Osteocyte (in vitro differentiated cells): ENCODE results near the gene ARHGAP4. TPM values are rescaled to one million over a fixed set of nuclear protein-coding genes. Genes with fewer than 3 reads are reported as not detected.

Experiments
- DNase-seq: peaks from one replicate; pipeline ENCODE4 v3.0.0; 2021; ENCODE audit warnings: mixed read lengths; ENCODE audit not compliant: unreplicated experiment; ENCODE audit errors: extremely low spot score
- H3K27ac Mint-ChIP-seq: one replicate; pipeline ENCODE4 v1.8.0; 2021; ENCODE audit warnings: mild to moderate bottlenecking, mixed read lengths; ENCODE audit not compliant: unreplicated experiment
- H3K27me3 Mint-ChIP-seq: one replicate; pipeline ENCODE4 v1.8.0; 2021; ENCODE audit warnings: mixed read lengths; ENCODE audit not compliant: unreplicated experiment
- H3K36me3 Mint-ChIP-seq: one replicate; pipeline ENCODE4 v1.8.0; 2021; ENCODE audit warnings: mixed read lengths; ENCODE audit not compliant: unreplicated experiment
- H3K4me1 Mint-ChIP-seq: one replicate; pipeline ENCODE4 v1.8.0; 2021; ENCODE audit warnings: mixed read lengths; ENCODE audit not compliant: unreplicated experiment
- H3K4me3 Mint-ChIP-seq: one replicate; pipeline ENCODE4 v1.8.0; 2021; ENCODE audit warnings: mild to moderate bottlenecking, moderate library complexity, mixed read lengths; ENCODE audit not compliant: unreplicated experiment
- H3K9me3 Mint-ChIP-seq: one replicate; pipeline ENCODE4 v1.8.0; 2021; ENCODE audit warnings: mixed read lengths; ENCODE audit not compliant: unreplicated experiment
- total RNA-seq: library from RNA; stranded (reverse); gene quantifications from 2 replicates; pipeline ENCODE4 v1.2.1, GENCODE V29; 2021
- TF ChIP-seq, protein P1 (sequence below): fragments of 200-600 bp; sonication (generic); IDR thresholded peaks from 2 replicates; pipeline ENCODE4 v1.5.0; 2021; ENCODE audit warnings: antibody characterized with exemption, mild to moderate bottlenecking, moderate library complexity

The ARHGAP4 gene
- total RNA-seq, 1 donor from 2014 or later: 5.3 TPM

DNA sequence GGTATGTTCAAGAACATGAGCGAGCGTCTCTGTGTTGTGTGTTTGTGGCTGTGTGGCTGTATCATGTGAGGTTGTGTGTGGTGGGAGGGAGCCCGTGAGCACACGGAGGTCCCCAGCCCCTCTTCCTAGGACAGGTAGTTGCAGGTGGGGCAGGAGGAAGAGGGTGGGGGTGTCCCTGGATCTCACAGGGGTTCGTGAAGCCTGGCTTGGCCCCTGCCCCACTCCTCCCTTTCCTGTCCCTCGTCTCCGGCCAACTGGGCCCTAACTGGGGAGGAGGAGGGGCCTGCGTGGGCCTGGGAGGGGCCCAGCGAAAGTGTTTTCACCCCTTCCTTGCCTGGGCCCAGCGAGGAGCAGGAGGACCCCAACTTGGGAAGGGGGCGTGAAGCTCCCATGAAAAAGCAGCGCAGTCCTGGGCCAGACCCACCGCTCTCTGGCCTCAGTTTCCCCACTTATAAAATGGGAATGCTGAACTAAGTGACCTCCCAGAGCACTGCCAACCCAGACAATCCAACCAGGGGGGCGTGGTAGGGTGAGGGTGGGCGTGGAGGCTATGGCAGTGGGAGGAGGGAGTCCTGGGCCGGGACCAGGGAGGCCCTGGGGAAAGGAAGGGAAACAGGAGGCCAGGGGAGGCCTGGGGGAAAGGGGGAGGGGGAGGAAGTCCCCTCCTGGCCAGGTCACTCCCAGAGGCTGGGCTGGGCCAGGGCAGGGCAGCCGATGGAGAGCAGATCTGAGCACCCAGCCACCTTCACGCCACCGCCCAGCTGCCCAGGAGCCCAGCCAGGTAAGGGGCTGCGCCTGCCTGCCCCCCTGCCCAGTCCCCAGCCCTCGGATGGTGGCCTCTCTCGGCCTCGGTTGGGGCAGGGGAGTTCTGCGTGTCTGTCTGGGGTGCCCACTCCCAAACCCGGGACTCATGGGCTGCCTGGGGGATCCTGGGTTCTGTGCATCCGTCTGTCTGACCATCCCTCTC lies 21.8 kb downstream of the ARHGAP4 start, which contains the start of gene AVPR2:
Gene AVPR2, plus strand, starts transcription at position 683 of the 967 bp plus-strand sequence. CDS start 473 bp downstream, outside the sequence.
- Mint-ChIP-seq H3K36me3 (no peaks in the 10 kb centered on the region), H3K4me1 (peaks cover 31% of the 10 kb centered on the region), H3K27ac (no peak within 1 kb of the TSS), H3K27me3 (no peaks in the 10 kb centered on the region), H3K9me3 (no peaks in the 10 kb centered on the region), H3K4me3 (no peak within 1 kb of the TSS)
- DNase-seq: no peak
- TF ChIP-seq, protein P1, sequence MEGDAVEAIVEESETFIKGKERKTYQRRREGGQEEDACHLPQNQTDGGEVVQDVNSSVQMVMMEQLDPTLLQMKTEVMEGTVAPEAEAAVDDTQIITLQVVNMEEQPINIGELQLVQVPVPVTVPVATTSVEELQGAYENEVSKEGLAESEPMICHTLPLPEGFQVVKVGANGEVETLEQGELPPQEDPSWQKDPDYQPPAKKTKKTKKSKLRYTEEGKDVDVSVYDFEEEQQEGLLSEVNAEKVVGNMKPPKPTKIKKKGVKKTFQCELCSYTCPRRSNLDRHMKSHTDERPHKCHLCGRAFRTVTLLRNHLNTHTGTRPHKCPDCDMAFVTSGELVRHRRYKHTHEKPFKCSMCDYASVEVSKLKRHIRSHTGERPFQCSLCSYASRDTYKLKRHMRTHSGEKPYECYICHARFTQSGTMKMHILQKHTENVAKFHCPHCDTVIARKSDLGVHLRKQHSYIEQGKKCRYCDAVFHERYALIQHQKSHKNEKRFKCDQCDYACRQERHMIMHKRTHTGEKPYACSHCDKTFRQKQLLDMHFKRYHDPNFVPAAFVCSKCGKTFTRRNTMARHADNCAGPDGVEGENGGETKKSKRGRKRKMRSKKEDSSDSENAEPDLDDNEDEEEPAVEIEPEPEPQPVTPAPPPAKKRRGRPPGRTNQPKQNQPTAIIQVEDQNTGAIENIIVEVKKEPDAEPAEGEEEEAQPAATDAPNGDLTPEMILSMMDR: no peak

DNA sequence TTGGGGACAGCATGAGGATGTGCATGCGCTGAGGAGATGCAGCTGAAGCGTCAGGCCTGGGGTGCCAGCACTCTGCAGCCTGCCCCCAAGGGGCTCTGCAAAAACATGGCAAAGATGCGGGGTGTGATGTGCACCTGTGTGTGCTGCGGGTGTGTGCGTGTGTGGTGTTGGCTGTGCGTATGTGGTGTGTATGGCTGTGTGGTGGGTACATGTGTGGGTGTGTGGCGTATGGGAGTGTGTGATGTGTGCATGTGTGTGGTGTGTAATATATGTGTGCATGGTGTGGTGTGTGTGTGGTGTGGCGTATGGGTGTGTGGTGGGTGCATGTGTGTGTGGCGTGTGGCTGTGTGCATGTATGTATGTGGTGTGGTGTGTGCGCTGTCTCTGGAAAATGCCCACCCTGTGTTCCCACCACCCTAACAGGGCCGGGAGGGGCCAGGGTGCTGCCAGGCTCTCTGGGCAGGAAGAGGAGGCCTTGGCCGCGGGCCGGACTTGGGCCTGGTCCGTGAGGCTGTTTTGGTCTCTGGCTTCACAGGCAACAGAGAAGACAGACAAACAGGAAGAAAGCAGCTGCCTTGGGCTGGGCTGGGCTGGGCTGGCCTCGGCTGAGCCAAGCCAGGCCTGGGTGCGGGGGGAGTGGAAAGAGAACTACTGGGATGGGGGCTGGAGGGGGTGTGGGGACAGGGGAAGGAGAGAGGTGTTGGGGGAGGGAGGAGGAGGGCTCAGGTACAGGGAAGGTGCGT lies 22.7 kb downstream of the ARHGAP4 start:
- Mint-ChIP-seq H3K36me3 (peaks cover 2% of the 10 kb centered on the region), H3K27ac (no peak overlapping the region), H3K4me3 (no peak overlapping the region), H3K9me3 (peaks cover 3% of the 10 kb centered on the region), H3K27me3 (no peaks in the 10 kb centered on the region), H3K4me1 (peaks cover 31% of the 10 kb centered on the region)
- TF ChIP-seq, protein P1: no peak
- no peak for DNase-seq

DNA sequence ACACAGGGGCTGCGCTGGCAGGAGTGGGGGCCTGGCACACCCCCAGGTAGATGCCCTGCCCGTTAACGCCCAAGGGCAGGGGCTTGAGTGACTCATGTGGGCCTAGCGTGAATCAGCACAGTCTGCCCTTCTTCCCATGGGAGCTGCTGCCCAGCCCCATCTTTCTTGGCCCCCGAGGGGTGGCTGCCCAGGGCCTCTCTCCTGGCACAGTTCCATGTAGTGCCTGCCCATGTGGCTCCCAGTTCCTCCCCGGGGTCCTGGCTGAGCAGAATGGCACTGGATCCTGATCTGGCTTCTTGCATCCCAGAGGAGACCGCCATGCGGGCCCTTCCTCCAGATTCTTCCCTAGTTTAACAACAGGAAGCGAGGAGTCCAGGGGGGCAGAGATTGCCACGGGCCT lies 23.7 kb downstream of the ARHGAP4 start:
- H3K4me1 Mint-ChIP-seq: peaks cover 31% of the 10 kb centered on the region
- peaks cover 2% of the 10 kb centered on the region for H3K36me3 Mint-ChIP-seq
- TF ChIP-seq, protein P1: no peak
- no peaks in the 10 kb centered on the region for H3K27me3 Mint-ChIP-seq
- DNase-seq: no peak
- peaks cover 5% of the 10 kb centered on the region for H3K9me3 Mint-ChIP-seq
- no peak overlapping the region for H3K27ac Mint-ChIP-seq
- no peak overlapping the region for H3K4me3 Mint-ChIP-seq

DNA sequence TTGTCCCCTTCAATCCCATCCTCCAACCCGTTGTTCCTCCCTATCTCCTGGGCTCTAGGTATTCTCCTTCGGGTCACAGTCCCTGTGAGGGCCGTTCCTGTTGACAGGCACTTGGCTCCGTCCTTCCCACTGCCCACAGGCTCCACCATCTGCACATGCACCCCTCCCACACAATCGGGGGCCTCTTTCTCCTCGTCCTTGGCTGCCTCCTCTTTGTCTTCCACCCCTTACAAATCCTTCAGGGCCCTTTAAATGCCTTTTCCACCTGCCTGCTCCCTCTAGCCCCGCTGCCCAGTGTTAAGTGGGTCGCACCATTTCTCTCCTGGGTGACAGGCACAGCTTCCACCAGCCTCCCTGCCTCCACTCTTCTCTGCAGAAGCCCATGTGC lies 24.3 kb downstream of the ARHGAP4 start:
- Mint-ChIP-seq H3K27ac (peak overlapping the region; percentile 81), H3K36me3 (peaks cover 2% of the 10 kb centered on the region), H3K4me3 (no peak overlapping the region), H3K9me3 (peaks cover 5% of the 10 kb centered on the region), H3K4me1 (peaks cover 31% of the 10 kb centered on the region), H3K27me3 (no peaks in the 10 kb centered on the region)
- TF ChIP-seq, protein P1: no peak
- no peak for DNase-seq
